ENCODE results near the gene NSMCE1.

The NSMCE1 gene

GRCh38 chr16:27268376-27269299, at the start of gene NSMCE1:
NSMCE1 (minus strand) TSS chr16:27268772; CDS start chr16:27257570, 11,202 bp downstream.
- TF ChIP-seq POLR2A (IDR thresholded peaks at IDR 0.05; ENCODE audit: low read length) = peak; percentile 96
- no peak for TF ChIP-seq GATA1 (IDR thresholded peaks at IDR 0.05; ENCODE audit: low read depth, low read length)
- peak; percentile 97 to 98 for DNase-seq

- no peak for DNase-seq
- no peak for TF ChIP-seq POLR2A (IDR thresholded peaks at IDR 0.05; ENCODE audit: low read length)
- no peak for TF ChIP-seq GATA1 (IDR thresholded peaks at IDR 0.05; ENCODE audit: low read depth, low read length)
Measured at GRCh38 chr16:27317738-27318391, 49.3 kb upstream of the NSMCE1 start.

- no peak for DNase-seq
Measured at GRCh38 chr16:27317320-27317719, 48.7 kb upstream of the NSMCE1 start.

GRCh38 chr16:27316038-27316680, 47.6 kb upstream of the NSMCE1 start:
- no peak for DNase-seq

More at GRCh38 chr16:27317320-27317719, 48.7 kb upstream of the NSMCE1 start:
- TF ChIP-seq POLR2A (IDR thresholded peaks at IDR 0.05; ENCODE audit: low read length) (no peak), GATA1 (IDR thresholded peaks at IDR 0.05; ENCODE audit: low read depth, low read length) (no peak)

GRCh38 chr16:27315333-27316037, 46.9 kb upstream of the NSMCE1 start:
- DNase-seq = no peak
- TF ChIP-seq GATA1 (IDR thresholded peaks at IDR 0.05; ENCODE audit: low read depth, low read length) (no peak), POLR2A (IDR thresholded peaks at IDR 0.05; ENCODE audit: low read length) (peak; percentile 50)

More at GRCh38 chr16:27316038-27316680, 47.6 kb upstream of the NSMCE1 start:
- TF ChIP-seq POLR2A (IDR thresholded peaks at IDR 0.05; ENCODE audit: low read length) (peak; percentile 44), GATA1 (IDR thresholded peaks at IDR 0.05; ENCODE audit: low read depth, low read length) (no peak)

- DNase-seq = no peak
- no peak for TF ChIP-seq POLR2A (IDR thresholded peaks at IDR 0.05; ENCODE audit: low read length)
Measured at GRCh38 chr16:27314986-27315332, 46.4 kb upstream of the NSMCE1 start.

- peak; percentile 34 to 35 for DNase-seq
- no peak for TF ChIP-seq GATA1 (IDR thresholded peaks at IDR 0.05; ENCODE audit: low read depth, low read length)
- TF ChIP-seq POLR2A (IDR thresholded peaks at IDR 0.05; ENCODE audit: low read length) = peak; percentile 83
Measured at GRCh38 chr16:27314161-27314723, 45.7 kb upstream of the NSMCE1 start.

GRCh38 chr16:27313422-27314160, 45.0 kb upstream of the NSMCE1 start, which contains the start of gene IL4R:
IL4R (plus strand) TSS chr16:27313974; CDS start chr16:27340204, 26,230 bp downstream.
- TF ChIP-seq GATA1 (IDR thresholded peaks at IDR 0.05; ENCODE audit: low read depth, low read length) = no peak
- TF ChIP-seq POLR2A (IDR thresholded peaks at IDR 0.05; ENCODE audit: low read length) = no peak
- peak; percentile 29 to 42 for DNase-seq

- DNase-seq = no peak
- TF ChIP-seq POLR2A (IDR thresholded peaks at IDR 0.05; ENCODE audit: low read length) (no peak), GATA1 (IDR thresholded peaks at IDR 0.05; ENCODE audit: low read depth, low read length) (no peak)
Measured at GRCh38 chr16:27312580-27313421, 44.2 kb upstream of the NSMCE1 start.

GRCh38 chr16:27311897-27312303, 43.3 kb upstream of the NSMCE1 start:
- TF ChIP-seq POLR2A (IDR thresholded peaks at IDR 0.05; ENCODE audit: low read length) = no peak
- no peak for TF ChIP-seq GATA1 (IDR thresholded peaks at IDR 0.05; ENCODE audit: low read depth, low read length)
- DNase-seq = no peak

GRCh38 chr16:27311448-27311830, 42.9 kb upstream of the NSMCE1 start:
- no peak for TF ChIP-seq GATA1 (IDR thresholded peaks at IDR 0.05; ENCODE audit: low read depth, low read length)
- no peak for TF ChIP-seq POLR2A (IDR thresholded peaks at IDR 0.05; ENCODE audit: low read length)
- no peak for DNase-seq
